Mesodermal cell (in vitro differentiated cells): ENCODE data around the gene ANKRD33.

Experiments
- H3K27ac ChIP-seq: 2 replicates; pipeline ENCODE4 v1.7.0; 2013; ENCODE audit warnings: mild to moderate bottlenecking, low read depth, low read length, moderate library complexity; ENCODE audit not compliant: severe bottlenecking
- H3K36me3 ChIP-seq: 2 replicates; pipeline ENCODE4 v1.7.1; 2013; ENCODE audit warnings: mild to moderate bottlenecking, low read length, moderate library complexity; ENCODE audit not compliant: control insufficient read depth, insufficient read depth
- H3K4me1 ChIP-seq: one replicate; pipeline ENCODE4 v1.7.1; 2013; ENCODE audit warnings: mild to moderate bottlenecking, low read length; ENCODE audit not compliant: insufficient read depth, control insufficient read depth, poor library complexity, severe bottlenecking
- H3K4me3 ChIP-seq: 2 replicates; pipeline ENCODE4 v1.7.0; 2013; ENCODE audit warnings: low read length, control low read depth, mild to moderate bottlenecking; ENCODE audit not compliant: insufficient read depth, poor library complexity, severe bottlenecking; ENCODE audit errors: extremely low read depth
- H3K9me3 ChIP-seq: 2 replicates; pipeline ENCODE4 v1.7.1; 2013; ENCODE audit warnings: mild to moderate bottlenecking, low read length, moderate library complexity; ENCODE audit not compliant: control insufficient read depth
- WGBS, 2 experiments: methylation state at CpG; one replicate each; pipeline ENCODE4 v1.1.5; 2013; ENCODE audit warnings: missing lambda C conversion rate in 2 of 2; ENCODE audit not compliant: insufficient coverage in 2 of 2; 5-methylcytosine and 5-hydroxymethylcytosine counted together

ANKRD33 gene

DNA sequence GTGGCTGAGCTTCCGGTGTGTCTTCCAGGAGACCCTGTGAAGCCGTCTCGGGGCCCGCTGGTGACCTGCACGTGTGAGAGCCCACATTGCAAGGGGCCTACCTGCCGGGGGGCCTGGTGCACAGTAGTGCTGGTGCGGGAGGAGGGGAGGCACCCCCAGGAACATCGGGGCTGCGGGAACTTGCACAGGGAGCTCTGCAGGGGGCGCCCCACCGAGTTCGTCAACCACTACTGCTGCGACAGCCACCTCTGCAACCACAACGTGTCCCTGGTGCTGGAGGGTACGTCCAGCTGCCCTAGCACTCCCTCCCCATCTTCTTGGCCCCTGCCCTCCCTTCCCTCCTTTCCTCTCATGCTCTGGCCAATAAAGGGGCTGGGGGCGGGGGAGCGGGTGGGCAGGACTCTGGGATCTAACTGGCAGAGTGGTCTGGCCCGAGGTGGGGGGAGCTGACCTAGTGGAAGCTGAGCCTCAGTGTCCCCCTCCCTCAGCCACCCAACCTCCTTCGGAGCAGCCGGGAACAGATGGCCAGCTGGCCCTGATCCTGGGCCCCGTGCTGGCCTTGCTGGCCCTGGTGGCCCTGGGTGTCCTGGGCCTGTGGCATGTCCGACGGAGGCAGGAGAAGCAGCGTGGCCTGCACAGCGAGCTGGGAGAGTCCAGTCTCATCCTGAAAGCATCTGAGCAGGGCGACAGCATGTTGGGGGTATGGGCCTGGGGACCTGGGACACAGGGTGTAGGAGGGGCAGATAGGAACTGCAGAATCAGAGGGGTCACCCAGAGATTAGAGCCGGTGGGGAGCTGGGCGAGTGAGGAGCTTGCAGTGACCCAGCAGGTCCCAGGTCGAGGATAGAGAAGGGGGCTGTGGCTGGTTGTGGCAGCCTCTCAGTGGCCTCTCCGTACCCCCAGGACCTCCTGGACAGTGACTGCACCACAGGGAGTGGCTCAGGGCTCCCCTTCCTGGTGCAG is 25.4 kb downstream of the ANKRD33 start:
- Histone ChIP-seq H3K4me3 (peak overlapping the region; percentile 22), H3K27ac (no peak overlapping the region), H3K36me3 (peaks cover 18% of the 10 kb centered on the region), H3K4me1 (peaks cover 41% of the 10 kb centered on the region), H3K9me3 (no peaks in the 10 kb centered on the region)
- WGBS, 2 experiments, result 82 to 85% methylated on average over 25 to 26 of the region's 30 CpGs

DNA sequence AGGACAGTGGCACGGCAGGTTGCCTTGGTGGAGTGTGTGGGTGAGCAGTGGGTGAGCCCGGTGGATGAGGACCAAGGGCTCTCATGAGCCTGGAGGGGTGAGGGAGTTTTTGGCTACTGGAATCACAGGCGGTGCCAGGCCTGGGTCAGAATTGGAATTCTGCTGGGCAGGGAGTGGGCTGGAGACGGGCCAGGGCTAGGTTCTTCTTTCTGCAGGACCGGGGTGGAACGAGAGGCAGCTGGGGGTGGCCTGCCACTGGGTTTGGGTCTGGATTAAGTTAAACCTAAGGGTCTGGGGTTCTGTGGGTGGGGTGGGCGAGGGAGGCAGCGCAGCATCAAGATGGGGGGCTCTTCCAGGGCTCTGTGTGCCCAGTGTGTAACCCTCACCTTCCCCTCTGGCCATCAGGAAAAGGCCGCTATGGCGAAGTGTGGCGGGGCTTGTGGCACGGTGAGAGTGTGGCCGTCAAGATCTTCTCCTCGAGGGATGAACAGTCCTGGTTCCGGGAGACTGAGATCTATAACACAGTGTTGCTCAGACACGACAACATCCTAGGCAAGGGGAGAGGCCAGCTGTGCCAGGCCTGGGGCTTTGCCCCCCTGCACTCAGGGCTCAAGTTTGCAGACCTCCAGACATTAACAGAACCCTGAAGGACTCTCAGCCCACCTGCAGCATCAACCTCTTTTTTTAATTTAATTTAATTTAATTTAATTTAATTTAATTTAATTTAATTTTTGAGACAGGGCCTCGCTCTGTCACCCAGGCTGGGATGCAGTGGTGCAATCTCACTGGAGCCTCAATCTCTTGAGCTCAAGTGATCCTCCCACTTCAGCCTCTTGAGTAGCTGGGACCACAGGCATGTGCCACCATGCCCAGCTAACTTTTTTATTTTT is 26.4 kb downstream of the ANKRD33 start:
- WGBS, 2 experiments, result 97 to 99% methylated on average over 17 of the region's 17 CpGs
- Histone ChIP-seq H3K27ac (no peak overlapping the region), H3K4me1 (peaks cover 41% of the 10 kb centered on the region), H3K4me3 (no peak overlapping the region), H3K36me3 (peaks cover 26% of the 10 kb centered on the region), H3K9me3 (no peaks in the 10 kb centered on the region)

DNA sequence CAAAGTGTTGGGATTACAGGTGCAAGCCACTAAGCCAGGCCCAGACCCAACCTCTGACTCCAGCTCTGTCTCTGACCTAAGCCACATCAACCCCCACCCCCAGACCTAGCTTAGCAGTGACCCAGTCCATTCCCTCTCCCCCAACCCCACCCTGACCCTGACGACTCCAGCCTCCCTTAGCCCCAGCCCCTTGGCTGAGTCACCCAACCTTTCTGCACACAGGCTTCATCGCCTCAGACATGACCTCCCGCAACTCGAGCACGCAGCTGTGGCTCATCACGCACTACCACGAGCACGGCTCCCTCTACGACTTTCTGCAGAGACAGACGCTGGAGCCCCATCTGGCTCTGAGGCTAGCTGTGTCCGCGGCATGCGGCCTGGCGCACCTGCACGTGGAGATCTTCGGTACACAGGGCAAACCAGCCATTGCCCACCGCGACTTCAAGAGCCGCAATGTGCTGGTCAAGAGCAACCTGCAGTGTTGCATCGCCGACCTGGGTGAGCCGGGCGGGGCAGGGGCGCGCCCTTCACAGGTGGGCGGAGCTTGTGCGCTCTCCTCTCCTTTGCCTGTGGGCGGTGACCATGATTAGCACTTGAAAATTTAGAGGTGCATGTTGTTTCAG is 27.2 kb downstream of the ANKRD33 start:
- peaks cover 35% of the 10 kb centered on the region for H3K4me1 ChIP-seq
- H3K36me3 ChIP-seq, result peaks cover 27% of the 10 kb centered on the region
- WGBS, 2 experiments, result 93 to 95% methylated on average over 25 of the region's 28 CpGs
- no peak overlapping the region for H3K4me3 ChIP-seq
- no peaks in the 10 kb centered on the region for H3K9me3 ChIP-seq
- H3K27ac ChIP-seq, result no peak overlapping the region

DNA sequence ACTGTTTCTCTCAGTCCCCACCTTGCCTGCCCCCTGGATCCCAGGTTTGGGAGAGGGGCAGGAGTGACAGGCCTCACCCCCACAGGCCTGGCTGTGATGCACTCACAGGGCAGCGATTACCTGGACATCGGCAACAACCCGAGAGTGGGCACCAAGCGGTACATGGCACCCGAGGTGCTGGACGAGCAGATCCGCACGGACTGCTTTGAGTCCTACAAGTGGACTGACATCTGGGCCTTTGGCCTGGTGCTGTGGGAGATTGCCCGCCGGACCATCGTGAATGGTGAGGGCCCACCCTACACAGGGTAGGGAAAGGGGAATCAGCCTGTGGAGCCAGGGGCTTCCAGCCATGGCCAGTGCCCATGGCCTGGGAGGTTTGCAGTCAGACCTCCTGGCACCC is 28.0 kb downstream of the ANKRD33 start:
- H3K36me3 ChIP-seq, result peaks cover 27% of the 10 kb centered on the region

DNA sequence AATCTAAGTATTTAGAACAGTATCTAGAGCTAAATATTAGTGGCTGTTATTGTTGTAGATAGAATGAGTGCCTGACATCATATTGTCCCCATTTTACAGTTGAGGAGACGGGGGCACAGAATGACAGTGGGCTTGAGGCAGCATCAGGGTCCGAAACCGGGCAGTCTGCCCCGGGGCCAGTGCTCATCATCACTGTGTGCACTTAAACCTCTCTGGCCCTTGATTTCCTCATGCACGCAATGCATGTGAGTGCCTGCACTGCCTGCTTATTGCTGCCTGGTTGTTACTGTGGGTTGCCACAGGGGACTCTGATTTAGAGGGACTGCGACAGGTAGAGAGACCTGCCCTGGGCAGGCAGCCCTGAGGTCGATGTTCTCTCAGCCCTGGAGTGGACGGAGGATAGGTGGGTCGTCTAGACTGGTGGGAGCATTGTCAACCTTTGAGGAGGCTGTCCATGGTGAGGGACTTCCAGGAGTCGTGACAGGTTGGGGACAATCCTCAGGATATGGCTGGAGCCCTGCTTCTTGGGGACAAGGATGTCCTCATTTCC is 29.2 kb downstream of the ANKRD33 start:
- no peaks in the 10 kb centered on the region for H3K9me3 ChIP-seq
- H3K4me1 ChIP-seq, result peaks cover 23% of the 10 kb centered on the region
- no peak overlapping the region for H3K4me3 ChIP-seq
- H3K36me3 ChIP-seq, result peaks cover 27% of the 10 kb centered on the region
- H3K27ac ChIP-seq, result no peak overlapping the region
- WGBS, 2 experiments, result 95 to 96% methylated on average over 8 to 9 of the region's 10 CpGs

More for the DNA sequence above, 28.0 kb downstream of the ANKRD33 start:
- H3K9me3 ChIP-seq, result no peaks in the 10 kb centered on the region
- H3K27ac ChIP-seq, result no peak overlapping the region
- H3K4me3 ChIP-seq, result no peak overlapping the region
- 95 to 98% methylated on average over 11 of the region's 11 CpGs for WGBS, 2 experiments
- H3K4me1 ChIP-seq, result peaks cover 31% of the 10 kb centered on the region

DNA sequence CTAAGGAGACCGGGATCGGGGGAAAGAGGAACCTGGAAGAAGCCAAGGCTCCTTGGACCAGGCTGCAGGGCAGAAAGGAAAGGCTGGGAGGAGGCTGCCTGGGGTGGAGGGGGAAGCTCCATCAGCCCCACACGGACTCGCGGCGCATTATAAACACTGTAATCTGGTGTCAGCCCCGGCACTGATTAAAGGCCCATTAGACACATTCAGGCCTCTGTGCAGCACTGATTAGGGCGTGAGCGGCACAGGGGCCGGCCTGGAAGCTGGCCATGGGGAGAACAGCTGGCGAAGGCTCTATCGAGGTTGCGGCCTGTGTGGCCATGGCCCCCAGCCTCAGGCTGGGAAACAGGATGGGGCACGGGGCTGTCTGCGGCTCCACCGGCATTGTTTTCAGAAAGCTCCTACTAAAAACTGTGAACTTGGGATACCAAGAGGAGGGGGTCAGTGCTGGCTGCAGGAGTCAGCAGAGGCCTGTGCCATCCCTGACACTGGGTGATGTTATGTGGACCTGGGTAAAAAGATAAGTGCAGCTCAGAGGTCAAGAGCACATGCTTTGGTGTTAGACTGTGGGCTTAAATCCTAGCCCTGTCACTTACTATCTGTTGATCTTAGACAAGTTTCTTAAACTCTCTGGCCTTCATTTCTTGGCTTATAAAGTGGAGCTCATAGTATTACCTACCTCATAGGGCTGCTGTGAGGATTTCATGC is 30.0 kb downstream of the ANKRD33 start:
- Histone ChIP-seq H3K27ac (no peak overlapping the region), H3K4me1 (peaks cover 20% of the 10 kb centered on the region), H3K9me3 (no peaks in the 10 kb centered on the region), H3K4me3 (no peak overlapping the region), H3K36me3 (peaks cover 27% of the 10 kb centered on the region)
- WGBS, 2 experiments, result 87 to 90% methylated on average over 13 to 16 of the region's 16 CpGs

DNA sequence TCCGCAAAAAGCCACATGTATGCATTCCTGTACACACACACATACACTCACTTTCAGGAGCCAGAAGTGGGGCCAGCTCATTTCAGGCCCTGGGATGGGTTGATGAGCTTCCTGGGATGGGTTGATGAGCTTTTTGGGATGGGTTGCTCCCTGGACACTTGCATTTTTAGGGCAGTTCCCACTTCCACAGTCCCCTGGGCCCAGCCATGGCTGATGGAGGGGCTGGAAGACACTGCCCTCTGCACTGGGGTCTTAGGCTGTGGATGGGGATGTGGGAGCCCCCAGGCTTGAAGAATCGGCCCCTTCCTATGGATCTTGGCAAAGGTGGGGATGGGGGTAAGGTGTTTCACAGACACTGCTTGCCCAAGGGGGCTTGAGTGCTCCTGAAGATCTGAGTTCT is 32.1 kb downstream of the ANKRD33 start:
- Histone ChIP-seq H3K4me1 (peaks cover 14% of the 10 kb centered on the region), H3K4me3 (no peak overlapping the region), H3K27ac (no peak overlapping the region), H3K9me3 (no peaks in the 10 kb centered on the region), H3K36me3 (peaks cover 25% of the 10 kb centered on the region)
- WGBS, 2 experiments, result 100% methylated on average over 1 of the region's 2 CpGs

DNA sequence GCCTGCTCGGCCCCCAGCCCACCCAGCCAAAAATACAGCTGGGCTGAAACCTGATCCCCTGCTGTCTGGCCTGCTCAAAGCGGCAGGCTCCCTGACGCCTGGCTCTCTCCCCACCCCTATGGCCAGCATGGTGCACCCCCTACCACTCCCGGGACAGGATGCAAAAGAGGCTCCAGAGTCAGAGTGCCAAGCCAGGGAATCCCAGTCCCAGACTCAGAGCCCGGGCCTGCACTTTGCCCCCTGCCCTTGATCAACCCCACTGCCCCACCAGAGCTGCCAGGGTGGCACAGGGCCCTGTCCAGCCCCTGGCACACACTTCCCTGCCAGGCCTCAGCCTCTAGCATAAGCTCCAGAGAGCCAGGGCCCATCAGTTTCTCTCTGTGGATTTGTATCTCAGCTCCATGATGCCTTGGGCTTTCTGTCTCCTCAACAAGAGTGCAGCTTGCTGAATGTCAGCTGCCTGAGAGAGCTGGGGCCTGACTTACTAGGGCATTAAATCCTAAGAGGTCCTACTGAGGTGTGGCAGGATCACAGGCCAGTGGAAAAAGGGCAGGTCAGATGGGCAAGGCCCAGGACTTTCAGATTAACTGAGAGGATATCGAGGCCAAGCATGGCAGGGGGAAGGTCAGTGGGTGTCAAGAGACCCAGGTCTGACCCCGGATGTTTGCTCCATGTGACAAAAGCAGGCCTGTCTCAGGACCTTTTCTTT is 33.3 kb downstream of the ANKRD33 start:
- no peaks in the 10 kb centered on the region for H3K9me3 ChIP-seq
- 38 to 62% methylated on average over 4 to 5 of the region's 7 CpGs for WGBS, 2 experiments
- H3K4me1 ChIP-seq, result peaks cover 25% of the 10 kb centered on the region
- H3K36me3 ChIP-seq, result peaks cover 13% of the 10 kb centered on the region
- no peak overlapping the region for H3K4me3 ChIP-seq
- H3K27ac ChIP-seq, result no peak overlapping the region

DNA sequence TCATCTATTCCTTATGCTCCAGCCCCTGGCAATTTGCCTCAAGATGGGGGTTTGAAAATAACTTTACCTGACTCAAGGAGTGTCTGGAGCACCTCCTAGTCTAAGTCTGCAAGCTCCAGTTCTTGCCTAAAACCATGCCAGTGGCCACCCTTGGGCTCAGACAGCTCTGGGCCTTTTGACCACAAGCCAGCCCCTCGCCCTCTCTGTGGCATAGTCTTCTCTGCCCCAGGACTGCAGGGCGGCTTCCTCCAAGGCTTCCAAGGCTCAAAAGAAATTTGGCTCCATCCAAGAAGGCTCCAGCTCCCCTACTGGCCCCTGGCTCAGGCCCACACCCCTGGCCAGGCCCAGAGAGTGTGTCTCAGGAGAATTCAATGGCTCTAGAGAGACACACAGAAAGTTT is 34.2 kb downstream of the ANKRD33 start:
- no peaks in the 10 kb centered on the region for H3K9me3 ChIP-seq
- WGBS, 2 experiments, result 85% methylated on average over 2 of the region's 2 CpGs; no CpG with 5 or more reads in 1 of the 2 experiments
- H3K4me3 ChIP-seq, result no peak overlapping the region
- peaks cover 35% of the 10 kb centered on the region for H3K4me1 ChIP-seq
- H3K27ac ChIP-seq, result no peak overlapping the region
- peaks cover 11% of the 10 kb centered on the region for H3K36me3 ChIP-seq
